NCI-H2227 (cell line): ENCODE results near the gene SAMM50.

Source experiments
- DNase-seq: peaks from one replicate; lab custom pipeline; 2025; ENCODE audit not compliant: unreplicated experiment; lab: John Stamatoyannopoulos, UW

SAMM50 gene

DNA sequence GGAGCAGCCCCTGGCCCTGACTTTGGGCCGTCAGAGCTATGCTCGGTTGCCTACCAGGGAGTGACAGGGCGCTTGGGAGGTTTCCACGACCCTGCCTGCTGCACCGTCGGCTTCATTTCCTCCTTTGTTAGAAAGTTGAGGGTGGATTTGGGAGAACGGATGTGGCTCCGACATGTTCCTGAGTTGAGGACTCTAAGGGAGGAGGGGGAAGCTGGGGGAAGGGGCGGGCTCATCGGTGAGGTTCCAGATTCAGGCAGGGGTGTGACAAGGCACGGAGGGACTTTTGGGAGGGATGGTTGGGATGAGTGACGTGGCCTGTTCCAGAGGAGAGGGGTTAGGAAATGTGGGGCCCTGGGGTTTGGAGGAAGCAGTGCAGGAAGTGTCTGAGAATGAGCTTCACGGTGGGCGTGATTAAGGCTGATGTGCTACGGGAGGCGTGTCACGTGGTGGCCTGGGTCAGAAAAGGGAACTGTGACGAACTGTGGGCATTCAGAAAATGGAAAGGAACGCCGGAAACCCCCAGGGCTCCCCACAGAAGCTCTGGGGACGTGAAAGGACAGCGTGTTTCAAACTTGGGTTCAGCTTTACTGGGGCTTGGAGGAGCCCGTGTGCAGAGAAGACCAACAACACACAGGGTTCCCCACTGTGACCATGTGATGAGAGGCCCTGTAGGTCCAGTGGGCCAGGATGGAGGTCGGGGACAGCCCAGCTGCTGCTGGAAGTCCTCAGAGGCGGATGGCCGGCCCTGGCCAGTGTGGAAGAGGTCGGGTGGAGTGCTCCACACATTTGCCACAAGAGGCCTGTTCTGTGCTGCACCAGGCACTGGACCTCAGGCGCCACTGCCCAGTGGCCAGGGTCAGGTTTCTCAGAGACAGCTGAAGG, 71.6 kb downstream of the SAMM50 start:
- DNase-seq: no peak

DNA sequence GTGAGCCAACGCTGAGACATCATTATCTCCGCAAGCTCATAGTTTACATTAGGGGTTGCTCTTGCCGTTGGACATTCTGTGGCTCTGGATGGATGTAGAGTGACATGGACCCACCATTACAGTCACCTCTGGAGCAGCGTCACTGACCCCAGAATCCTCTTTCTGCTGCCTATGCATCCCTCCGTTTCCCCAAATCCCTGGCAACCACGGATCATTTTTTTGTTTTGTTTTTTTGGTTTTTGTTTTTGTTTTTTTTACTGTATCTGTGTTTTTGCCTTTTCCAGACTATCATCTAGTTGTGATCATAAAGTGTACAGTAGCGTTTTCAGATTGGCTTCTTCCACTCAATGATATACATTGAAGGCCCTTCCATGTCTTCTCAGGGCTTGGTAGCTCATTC, 72.8 kb downstream of the SAMM50 start:
- DNase-seq: no peak

DNA sequence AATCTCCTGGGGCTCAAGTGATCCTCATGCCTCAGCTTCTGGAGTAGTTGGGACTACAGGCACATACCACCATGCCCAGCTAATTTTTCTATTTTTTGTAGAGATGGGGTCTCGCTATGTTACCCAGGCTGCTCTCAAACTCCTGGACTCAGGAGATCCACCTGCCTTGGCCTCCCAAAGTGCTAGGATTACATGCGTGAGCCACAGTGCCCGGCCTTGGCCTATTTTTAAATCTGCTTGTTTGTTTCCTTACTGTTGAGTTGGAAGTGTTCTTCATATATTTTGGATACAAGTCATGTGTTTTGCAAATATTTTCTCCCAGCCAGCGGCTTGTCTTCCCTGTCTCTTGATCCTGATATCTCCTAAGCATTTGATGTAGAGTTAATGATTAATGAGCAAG, 73.8 kb downstream of the SAMM50 start:
- DNase-seq: no peak

DNA sequence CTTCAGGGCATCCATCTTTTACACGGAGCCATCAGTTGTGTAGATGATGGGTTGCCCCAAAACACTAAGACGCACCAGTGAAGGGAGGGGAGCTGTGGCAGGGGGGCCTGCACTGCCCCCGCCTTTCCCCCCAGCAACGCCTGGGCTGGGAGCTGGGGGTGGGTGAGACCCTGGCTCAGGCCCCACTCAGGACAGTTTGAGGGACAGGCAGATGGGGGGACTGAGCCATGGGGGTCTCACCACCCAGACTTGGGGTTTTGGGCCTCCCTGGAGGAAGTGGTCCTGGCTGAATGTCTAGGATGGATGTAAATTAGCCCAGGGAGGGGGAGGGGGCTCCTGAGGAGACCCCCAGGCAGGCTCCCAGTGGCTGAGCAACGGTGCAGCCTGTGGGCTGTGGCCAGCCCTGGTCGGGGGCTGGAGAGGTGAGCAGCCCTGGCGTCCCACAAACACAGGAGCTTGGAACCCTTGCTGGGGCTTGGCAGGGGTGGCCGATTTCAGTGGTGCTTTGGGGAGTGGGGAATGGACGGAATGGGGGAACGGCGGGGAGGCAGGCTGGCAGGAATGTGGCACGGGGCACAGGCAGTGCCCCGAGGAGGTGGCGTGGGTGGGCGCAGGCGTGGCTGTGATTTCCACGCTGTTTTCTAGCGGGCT, 74.9 kb downstream of the SAMM50 start:
- no peak for DNase-seq

DNA sequence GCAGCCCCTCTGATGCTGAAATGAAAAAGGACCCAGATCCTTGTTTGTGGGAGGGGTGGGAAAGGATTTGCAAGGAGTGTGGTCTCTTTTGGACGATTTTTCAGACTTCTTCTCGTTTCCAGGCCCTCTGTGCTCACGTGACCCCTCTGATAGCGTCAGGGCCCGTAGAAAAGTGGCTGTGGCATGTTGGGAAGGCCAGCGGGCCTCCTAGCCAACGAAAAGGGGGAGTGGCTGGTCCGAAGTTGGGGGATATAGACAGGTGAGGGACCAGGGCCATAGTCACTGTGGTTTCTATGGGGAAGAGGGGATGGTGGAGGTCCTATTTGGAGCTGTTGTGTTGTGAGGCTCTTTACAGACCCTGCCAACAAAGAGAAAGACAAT, 75.5 kb downstream of the SAMM50 start:
- no peak for DNase-seq

DNA sequence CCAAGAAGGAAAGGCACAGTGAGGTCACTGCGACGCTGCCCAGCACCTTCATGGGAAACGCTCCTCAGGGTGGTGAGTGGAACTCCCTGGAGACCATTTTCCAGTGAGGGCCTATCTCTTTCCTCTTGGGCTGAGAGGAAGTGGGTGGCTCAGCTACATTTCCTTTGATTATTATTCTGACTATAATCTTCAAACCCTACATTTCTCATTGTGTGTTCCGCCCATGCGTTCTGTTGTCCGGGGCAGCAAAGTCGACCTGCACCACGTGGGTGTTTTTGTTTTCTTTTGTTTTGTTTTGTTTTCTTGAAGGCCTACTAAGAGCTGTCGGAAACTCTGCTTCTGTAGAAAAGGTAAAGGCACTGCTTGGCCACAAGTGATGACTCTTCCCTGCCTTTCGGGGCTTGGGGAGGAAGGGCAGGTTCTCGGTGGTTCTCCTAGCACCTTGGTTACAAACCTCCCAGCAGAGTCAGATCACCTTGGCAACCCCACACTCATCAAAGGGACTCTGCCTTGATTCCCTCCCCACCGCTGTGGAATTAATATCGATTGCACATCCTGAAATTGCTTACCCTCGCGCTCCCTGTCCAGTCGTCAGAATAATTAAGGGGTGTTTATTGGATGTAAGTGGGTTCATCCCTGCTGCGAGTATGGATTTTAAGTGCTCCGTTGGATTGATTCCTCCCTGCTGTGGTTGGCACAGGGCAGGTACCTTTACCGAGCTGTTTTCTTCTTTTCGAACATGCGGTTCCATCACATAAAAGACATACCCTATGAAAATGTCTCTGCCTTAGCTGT, 76.1 kb downstream of the SAMM50 start:
- peak; percentile 41 for DNase-seq

DNA sequence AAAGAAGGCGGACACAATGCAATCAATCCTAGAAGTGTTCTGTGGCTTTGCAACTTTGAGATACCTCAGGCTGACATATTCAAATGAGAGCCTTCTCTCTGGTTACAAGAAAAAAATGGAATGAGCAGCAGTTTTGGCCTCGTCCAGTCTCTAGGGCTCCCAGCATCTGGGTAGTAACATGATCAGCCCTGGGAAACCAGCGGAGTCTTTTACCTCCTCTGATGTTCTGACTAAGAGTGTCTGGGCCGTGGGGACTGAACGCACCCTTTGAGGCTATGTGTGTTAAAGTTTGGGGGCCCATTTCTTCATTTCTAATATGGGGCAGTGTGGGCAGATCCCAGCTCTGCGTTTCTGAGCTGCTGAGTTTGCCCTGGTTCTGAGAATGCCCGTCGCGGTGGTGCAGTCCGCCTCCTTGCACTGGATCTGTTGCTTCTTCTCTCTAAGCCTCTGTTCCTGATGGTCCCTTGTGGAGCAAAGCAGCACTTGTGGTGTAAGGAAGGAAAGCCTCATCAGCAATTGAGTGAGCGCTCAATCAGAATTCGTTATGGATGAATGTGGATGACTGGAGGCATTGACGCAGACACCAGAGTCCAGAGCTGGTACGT, 77.0 kb downstream of the SAMM50 start:
- DNase-seq: no peak

DNA sequence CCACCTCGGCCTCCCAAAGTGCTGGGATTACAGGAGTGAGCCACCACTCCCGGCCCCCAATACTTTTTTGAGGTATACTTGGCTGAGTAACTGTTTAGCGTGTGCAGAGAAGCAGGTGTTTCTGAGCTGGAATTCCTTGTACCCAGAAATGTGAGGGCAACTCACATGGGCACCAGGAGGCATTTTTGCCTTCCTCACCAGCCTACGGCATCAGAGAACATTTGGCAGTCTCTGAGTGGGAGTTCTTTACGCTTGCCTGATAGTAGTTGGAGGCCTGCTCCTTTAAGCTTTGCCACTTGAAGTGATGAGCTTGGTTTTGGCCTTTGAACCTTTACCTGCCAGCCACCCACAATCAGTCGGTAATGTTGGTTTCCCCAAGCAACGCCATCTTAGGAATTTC, 78.0 kb downstream of the SAMM50 start:
- no peak for DNase-seq

DNA sequence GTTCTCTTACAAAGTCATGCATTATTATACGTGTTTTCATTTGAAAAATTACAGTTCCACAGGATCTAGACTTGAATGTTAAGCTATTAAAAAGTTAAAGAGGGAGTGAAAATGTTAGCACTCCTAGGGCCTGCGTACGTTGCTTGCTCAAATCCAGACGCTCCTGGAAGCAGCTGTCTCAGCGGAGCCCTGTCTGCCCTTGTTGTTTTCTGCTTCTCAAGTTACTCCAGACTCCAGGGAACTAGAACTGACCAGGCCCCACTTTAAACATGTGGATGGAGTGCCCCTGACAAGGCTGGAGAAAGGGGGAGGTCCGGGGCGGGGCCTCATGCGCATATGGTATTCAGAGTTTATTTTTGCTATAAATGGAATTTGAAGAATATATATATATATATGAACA, 78.5 kb downstream of the SAMM50 start:
- DNase-seq: no peak

DNA sequence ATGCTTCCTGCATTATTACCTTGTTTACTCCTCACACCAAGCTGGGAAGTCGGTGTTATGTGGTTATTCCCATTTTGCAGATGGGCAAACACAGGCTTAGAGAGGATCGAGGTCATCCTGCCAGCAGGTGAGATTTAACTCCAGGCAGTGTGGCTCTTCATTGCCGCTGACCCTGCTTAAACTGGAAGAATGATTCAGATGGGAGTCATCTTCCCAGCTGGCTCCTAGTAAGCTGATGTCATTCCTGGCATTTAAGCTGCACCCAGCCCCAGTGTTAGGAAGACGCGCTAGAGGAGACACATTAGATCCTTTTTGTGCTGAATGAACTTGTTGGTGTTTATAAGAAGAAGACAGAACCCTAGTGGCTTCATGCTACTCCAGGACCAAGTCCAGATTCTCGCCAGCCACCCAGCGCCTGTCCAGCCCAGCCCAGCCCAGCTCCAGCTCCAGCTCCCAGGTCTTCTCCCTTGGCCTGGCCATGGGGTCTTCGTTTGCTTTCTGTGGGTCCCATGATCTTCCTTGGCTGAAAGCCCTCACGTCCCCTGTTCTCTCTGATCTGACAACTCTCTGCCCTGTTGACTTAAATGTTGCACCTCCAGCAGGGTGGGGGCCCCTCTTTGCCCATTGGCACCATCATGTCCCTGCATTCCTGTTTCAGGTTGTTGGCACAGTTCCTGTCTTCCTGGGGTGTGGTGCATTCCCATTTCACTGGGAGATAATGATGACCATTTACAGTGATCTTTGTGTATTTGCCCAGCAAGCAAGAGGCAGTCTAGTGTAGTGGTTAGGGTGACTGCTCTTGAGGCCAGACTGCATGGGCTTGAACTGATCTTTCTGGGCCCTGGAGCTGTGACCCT, 82.5 kb downstream of the SAMM50 start:
- DNase-seq: no peak

DNA sequence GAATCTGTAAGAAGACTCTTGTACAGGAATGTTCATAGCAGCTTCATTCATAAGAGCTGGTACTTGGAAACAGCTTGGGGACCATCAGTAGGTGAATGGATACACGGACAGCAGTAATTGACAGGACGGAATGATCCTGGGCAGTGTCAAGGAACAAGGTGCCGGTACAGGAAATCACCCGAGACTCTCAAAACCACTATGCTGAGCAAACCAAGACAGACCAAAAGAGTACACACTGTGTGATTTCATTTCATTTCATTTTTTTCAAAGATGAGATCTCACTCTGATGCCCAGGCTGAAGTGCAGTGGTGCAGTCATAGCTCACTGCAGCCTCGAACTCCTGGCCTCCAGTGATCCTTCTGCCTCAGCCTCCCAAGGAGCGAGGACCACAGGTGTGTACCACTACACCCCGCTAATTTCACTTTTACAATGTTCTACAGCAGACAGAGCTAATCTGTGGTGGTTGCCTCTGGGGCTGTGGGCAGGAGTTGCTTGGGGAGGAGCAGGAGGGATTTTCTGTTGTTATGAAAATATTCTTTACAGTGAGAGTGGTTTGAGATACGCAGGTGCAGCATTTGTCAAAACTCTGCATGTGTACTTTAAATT, 84.4 kb downstream of the SAMM50 start:
- DNase-seq: no peak

DNA sequence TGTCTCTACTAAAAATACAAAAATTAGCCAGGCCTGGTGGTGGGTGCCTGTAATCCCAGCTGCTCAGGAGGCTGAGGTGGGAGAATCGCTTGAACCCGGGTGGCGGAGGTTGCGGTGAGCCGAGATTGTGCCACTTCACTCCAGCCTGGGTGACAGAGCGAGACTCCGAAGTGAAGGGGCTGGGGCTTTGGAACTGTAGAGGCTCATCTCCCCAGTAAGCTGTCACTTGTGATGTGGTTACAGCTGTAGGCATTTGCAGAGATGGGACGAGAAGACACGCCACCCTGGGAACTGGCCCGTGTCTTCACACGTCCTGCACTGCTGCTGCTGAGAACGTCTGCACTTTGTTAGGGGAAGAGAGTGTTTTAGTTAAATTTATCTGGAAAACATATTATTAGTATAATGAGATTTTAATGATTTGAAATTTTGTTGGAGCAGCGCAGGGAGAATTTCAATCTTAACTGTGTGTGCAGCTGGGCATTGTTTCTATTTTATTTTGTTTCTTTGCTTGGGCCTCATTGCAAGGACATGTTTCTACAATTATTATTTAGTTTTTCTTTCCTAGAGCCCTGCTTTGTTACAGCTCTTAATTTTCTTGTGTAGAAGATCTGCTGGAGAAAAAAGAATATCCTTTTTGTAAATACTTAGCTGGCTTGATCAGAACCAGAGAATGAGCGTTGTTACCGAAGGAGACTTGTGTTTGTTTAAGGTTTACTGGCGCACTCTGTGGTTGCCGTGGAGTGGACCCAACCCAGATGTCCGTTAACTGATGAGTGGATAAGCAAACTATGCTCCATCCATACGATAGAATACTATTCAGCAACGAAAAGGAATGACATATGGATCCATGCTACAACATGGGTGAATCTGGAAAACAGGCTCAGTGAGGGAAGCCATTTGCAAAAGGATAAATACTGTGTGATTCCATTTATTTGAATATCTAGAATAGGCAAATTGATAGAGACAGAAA, 87.3 kb downstream of the SAMM50 start:
- DNase-seq: no peak

DNA sequence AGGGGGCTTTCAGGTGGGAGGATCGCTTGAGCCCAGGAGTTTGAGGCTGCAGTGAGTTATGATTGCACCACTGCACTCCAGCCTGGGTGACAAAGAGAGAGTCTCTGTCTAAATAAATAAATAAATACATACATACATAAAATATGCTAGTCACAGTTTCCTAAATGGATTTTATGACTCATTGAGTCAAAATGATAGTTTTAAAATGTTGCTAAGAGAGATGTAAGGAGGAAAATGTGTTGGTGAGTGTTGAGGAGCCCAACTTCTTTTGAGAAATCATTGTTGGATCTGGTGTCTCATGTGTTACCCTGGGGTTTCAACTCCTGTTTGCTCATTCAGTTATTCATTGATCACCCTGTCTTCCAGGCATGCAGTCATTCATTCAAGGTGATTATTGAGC, 89.9 kb downstream of the SAMM50 start:
- no peak for DNase-seq
